Stimulated activated CD4-positive, alpha-beta T cell treated with anti-CD3 and anti-CD28 coated beads, Interleukin-12 subunit alpha, Interleukin-12 subunit beta, amount 100 ng/mL, for 24 hours (primary cell): Measurements from ENCODE around the gene FAAP24.
"Not testable (repeated sequence)": the region's sequence is repeated elsewhere in the genome, so short reads cannot be mapped to it uniquely, and the experiment has no call there.

Experiments
- DNase-seq, 2 experiments: peaks; one replicate each; pipeline ENCODE4 v3.0.0-alpha.2; 2020; ENCODE audit warnings: low read depth in 2 of 2

The FAAP24 gene

GRCh38 chr19:32998722-32999121, 26.7 kb downstream of the FAAP24 start:
- no peak for DNase-seq

GRCh38 chr19:33000510-33000909, 28.5 kb downstream of the FAAP24 start:
- no peak for DNase-seq

- DNase-seq, result no peak
Observed at GRCh38 chr19:33000910-33001309, 28.9 kb downstream of the FAAP24 start.

- not testable (repeated sequence) for DNase-seq
Observed at GRCh38 chr19:33002126-33002865, 30.3 kb downstream of the FAAP24 start.

GRCh38 chr19:33003424-33004024, 31.5 kb downstream of the FAAP24 start:
- DNase-seq, result not testable (repeated sequence)

- no peak for DNase-seq
Observed at GRCh38 chr19:33005440-33005839, 33.4 kb downstream of the FAAP24 start.

GRCh38 chr19:33008738-33009137, 36.7 kb downstream of the FAAP24 start:
- DNase-seq, result no peak

- not testable (repeated sequence) for DNase-seq
Observed at GRCh38 chr19:33010891-33011290, 38.8 kb downstream of the FAAP24 start.

GRCh38 chr19:33022472-33023116, 50.6 kb downstream of the FAAP24 start:
- no peak for DNase-seq

GRCh38 chr19:33024398-33024797, 52.4 kb downstream of the FAAP24 start:
- no peak for DNase-seq

GRCh38 chr19:33025468-33026238, 53.6 kb downstream of the FAAP24 start:
- DNase-seq, result not testable (repeated sequence)

GRCh38 chr19:33026602-33027001, 54.6 kb downstream of the FAAP24 start:
- not testable (repeated sequence) for DNase-seq
